SHP77 (cell line): ENCODE measurements around the gene KIF19.
"Not testable (repeated sequence)": the region's sequence is repeated elsewhere in the genome, so short reads cannot be mapped to it uniquely, and the experiment has no call there.

Source experiments
- DNase-seq, 2 experiments: peaks; one replicate each; lab custom pipeline; 2025; lab: John Stamatoyannopoulos, UW

KIF19 gene, protein sequence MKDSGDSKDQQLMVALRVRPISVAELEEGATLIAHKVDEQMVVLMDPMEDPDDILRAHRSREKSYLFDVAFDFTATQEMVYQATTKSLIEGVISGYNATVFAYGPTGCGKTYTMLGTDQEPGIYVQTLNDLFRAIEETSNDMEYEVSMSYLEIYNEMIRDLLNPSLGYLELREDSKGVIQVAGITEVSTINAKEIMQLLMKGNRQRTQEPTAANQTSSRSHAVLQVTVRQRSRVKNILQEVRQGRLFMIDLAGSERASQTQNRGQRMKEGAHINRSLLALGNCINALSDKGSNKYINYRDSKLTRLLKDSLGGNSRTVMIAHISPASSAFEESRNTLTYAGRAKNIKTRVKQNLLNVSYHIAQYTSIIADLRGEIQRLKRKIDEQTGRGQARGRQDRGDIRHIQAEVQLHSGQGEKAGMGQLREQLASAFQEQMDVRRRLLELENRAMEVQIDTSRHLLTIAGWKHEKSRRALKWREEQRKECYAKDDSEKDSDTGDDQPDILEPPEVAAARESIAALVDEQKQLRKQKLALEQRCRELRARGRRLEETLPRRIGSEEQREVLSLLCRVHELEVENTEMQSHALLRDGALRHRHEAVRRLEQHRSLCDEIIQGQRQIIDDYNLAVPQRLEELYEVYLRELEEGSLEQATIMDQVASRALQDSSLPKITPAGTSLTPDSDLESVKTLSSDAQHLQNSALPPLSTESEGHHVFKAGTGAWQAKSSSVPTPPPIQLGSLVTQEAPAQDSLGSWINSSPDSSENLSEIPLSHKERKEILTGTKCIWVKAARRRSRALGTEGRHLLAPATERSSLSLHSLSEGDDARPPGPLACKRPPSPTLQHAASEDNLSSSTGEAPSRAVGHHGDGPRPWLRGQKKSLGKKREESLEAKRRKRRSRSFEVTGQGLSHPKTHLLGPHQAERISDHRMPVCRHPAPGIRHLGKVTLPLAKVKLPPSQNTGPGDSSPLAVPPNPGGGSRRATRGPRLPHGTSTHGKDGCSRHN

DNA sequence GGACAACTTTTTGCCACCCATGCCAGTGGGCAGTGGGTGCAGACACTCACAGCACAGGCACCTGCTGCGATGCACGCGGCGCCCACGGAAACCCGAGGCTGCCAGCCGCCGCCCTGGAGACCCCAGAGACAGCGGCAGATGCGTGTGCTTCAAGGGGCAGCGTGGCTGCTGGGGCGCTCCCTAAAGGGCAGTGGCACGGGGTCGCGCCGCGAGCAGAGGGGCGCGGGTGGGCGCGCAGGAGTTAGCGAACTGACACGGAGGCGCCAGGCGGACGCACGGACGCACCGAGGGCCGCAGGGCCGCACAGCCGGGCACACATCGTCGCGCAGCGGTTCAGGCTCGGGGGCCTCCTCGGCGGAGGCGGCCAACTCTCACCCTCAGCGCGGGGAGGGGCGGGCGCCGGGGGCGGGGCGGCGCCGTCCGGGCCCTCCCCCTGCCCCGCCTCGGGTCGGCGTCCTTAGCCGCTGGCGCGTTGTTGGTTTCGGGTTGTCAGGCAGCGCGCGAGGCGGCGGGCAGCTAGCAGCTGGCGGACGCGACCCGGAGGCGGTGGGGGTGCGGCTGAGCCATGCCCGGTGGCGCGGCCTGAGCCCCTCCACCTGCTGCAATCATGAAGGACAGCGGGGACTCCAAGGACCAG, at the start of gene KIF19:
KIF19 (plus strand) TSS at position 484 of the 637 bp plus-strand sequence; CDS start at position 608, 124 bp downstream.
- peak; percentile 62 to 81 for DNase-seq

DNA sequence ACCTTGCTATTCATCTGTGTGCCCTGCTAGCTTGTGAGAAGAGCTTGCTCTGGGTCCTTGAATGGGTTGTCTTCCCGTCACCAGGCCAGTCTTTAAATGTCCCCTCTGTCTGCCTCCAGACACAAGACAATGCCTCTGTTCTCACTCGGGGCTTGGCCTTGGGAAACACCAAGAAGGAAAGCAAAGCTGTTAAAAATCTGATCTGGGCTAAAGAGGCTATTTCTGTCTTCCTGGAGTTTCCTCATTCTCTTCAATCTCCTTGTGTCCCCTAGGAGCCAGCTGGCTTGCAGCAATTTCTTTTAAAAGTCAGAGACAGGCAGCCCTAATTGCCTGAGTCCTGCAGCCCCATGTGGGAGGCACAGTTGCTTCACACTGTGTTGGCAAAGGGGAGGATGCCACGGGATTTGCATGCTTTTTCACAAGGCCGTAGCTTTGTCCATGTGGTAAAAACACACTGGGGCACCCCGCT, 49.5 kb upstream of the KIF19 start:
- DNase-seq = no peak

DNA sequence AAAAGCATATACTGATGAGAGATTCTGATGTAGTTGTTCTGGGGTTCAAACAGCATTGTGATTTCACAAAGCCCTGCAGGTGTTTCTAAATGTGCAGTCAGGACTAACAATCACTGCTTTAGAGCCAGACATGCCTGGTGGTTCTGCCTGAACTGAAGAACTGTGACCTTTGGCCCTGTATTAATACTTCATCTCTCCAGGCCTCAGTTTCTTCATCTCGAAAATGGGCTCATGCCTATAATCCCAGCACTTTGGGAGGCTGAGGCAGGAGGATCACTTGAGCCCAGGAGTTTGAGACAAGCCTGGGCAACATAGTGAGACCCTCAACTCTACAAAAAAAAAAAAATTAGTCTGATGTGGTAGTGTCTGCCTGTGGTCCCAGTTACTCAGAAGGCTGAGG, 48.1 kb upstream of the KIF19 start:
- no peak for DNase-seq

DNA sequence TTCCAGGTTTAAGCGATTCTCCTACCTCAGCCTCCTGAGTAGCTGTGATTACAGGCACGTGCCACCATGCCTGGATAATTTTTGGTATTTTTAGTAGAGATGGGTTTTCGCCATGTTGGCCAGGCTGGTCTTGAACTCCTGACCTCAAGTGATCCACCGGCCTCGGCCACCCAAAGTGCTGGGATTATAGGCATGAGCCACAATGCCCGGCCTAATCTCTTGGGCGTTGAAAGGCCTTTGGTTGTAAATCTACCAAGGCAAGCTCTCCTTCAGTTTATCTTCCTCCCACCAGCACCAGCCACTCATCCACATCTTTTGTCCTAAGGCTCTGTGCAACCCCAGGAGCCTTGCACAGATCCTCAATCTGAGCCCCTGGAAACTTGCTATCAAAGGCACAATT, 46.4 kb upstream of the KIF19 start:
- not testable (repeated sequence) for DNase-seq

DNA sequence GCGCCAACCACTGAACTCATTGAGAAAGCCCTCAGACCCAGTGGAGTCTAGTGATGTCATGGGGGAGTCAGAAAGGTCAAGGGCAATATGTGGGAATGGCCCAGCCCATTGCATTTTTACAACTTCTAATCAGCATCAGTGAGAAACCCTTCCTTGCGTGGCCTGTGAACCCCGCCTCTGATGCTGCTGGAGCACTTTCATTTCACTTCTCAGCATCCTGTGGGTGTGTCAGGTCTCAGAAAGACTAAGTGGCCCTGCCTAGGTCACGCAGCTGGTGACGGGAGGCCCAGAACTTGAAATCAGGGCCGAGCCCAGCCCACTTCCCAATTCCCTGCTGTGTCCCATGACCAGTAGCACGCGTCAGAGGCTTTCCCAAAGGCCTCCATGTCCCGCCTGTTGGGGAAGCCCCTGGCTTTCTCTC, 45.9 kb upstream of the KIF19 start:
- no peak for DNase-seq

DNA sequence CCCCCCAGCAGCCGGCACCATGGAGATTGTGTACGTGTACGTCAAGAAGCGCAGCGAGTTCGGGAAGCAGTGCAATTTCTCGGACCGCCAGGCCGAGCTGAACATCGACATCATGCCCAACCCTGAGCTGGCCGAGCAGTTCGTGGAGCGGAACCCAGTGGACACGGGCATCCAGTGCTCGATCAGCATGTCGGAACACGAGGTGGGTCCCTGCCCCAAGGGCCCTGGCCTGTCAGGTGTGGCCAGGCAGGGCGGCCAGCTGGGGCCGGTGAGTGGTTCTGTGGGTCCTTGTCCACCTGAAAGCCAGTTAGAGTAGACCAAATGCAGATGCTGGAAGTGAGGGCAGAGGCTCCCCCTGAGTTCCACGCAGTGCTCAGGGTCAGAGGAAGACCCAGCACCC, 44.2 kb upstream of the KIF19 start:
- DNase-seq = no peak

DNA sequence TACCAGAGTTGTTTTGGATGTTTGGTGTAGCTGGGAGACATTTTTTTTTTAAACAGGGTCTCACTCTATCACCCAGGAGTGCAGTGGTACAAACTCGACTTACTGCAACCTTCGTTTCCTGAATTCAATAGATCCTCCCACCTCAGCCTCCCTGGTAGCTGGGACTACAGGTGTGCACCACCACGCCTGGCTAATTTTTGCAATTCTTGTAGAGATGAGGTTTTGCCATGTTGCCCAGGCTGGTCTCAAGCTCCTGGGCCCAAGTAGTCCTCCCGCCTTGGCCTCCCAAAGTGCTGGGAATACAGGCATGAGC, 43.8 kb upstream of the KIF19 start:
- DNase-seq = not testable (repeated sequence)

DNA sequence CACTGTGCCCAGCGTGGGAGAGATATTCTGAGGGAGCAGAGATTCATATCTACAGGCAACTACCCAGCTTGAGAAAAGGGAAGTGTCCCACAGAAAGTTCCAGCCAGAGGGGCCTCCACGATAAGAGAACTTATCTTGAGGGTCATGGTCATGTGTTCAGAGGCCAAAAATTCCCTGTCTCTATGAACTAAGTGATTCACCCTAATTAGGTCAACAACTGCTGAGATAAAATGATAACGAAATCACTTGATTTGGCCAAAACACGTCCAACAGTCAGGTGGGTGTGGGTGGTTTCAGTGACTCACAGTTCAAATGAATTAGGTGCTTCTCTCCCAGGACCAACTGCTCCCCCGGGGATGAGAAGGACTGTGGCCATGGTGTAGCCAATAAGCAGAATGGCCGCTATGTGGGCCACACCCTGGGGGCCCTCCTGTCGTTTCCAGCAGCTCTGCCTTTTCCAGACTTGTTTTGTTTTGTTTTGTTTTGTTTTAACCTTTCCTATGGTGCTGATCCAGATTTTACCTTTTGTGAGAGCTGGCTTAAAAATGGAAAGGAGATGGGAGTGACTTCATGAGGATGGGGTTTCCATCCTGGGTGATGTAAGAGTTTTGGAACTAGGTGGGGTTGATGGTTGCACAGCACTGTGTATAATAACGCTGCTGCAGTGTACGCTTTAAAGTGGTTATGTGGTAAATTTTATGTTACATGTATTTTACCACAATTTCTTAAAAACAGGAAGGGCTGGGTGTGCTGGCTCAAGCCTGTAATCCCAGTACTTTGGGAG, 43.2 kb upstream of the KIF19 start:
- DNase-seq = no peak

DNA sequence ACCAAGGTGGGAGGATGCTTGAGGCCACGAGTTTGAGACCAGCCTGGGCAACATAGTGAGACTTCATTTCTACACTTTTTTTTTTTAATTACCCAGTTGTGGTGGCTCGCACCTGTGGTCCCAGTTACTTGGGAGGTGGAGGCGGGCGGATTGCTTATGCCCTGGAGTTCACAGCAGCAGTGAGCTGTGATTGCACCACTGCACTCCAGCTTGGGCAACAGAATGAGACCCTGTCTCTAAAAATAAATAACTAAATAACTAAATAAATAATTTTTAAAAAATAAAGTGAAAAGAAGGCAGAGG, 42.7 kb upstream of the KIF19 start:
- DNase-seq = no peak

DNA sequence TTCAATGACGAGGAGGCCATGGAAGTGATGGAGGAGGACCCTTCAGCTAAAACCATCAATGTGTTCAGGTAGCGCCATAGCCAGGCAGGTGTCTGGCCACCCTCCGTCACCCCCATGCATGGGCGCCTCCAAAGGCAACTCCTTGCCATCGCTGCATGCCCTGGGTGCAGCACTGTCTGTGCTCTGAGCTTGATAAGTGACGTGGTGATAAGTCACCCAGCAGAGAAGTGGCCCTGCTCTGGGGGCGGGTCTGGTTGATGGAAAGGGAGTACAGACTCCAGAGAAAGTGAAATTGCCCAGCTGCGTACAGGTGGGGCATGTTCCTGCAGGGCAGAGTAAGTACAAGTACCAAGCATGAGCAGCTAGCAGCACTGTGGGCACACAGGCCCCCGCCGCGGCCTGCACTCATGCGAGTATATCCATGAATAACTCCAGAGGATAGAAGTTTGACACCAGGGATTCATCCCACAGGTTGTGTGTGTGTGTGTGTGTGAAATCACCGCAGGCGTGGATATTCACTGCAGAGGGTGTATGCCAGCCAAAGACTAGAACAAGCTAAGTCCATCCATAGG, 38.9 kb upstream of the KIF19 start:
- no peak for DNase-seq

DNA sequence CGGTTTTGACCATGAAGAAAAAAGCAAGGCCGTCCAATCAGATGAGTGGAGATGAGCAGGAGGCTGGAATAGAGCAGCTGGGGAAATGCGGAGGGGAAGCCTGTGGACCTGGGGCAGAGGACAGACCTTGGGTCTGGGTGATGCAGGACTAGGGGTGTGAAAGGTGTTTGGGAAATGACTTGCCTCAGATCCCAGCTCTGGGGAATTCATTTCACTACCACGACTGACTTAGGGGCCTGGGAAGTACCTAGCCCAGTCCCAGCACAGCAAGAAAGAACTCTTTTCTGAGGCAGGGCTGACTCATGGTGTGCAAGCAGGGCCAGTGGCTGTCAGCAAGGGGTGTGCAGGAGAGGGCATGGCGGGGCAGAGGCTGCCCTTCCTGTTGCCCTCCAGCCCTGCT, 37.2 kb upstream of the KIF19 start:
- DNase-seq = no peak

DNA sequence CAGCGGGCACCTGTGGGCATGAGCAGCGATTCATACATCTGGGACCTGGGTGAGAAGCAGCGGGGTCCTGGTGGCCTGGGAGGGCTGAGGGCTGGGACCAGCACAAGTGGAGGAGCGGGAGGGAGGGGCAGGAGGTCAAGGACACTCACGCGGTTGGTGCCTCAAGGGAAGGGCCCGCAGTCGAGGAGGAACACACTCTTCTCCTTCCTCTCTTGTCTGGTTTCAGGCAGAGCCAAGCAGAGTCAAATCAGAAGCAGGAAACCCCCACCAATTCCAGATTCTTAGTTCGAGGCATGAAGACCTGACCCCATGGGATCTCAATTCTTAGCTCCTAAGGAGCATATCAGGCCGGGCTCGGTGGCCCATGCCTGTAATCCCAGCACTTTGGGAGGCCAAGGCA, 36.3 kb upstream of the KIF19 start:
- DNase-seq = no peak

DNA sequence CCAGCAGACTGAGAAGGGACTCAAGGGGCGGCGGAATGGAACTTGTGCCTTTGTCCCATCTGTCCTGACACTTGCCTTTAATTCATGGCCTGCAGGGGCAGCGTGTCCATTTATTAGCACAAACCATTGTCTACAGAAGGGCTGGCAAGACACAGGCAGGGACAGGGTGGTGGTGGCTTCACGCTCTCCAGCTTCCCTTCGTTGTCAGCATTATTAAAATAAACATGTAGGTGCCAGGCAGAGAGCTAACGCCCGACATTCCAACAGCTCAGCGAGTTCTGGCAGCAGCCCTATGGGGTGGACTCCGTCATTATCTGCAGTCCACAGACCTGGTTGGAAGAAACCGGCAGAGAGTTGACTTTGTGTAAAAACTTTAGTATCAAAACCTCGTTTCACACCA, 35.7 kb upstream of the KIF19 start:
- DNase-seq = no peak

DNA sequence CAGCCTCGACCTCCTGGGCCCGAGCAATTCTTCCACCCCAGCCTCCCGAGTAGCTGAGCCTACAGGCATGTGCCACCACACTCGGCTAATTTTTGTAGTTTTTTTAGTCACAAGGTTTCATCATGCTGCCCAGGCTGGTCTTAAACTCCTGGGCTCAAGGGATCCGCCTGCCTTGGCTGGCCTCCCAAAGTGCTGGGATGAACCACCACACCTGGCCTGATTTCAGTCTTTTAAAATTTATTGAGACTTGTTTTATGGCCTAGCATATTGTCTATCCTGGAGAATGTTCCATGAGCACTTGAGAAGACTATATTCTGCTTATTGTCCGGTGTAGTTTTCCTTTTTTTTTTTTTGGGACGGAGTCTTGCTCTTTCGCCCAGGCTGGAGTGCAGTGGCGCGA, 33.5 kb upstream of the KIF19 start:
- no peak for DNase-seq

DNA sequence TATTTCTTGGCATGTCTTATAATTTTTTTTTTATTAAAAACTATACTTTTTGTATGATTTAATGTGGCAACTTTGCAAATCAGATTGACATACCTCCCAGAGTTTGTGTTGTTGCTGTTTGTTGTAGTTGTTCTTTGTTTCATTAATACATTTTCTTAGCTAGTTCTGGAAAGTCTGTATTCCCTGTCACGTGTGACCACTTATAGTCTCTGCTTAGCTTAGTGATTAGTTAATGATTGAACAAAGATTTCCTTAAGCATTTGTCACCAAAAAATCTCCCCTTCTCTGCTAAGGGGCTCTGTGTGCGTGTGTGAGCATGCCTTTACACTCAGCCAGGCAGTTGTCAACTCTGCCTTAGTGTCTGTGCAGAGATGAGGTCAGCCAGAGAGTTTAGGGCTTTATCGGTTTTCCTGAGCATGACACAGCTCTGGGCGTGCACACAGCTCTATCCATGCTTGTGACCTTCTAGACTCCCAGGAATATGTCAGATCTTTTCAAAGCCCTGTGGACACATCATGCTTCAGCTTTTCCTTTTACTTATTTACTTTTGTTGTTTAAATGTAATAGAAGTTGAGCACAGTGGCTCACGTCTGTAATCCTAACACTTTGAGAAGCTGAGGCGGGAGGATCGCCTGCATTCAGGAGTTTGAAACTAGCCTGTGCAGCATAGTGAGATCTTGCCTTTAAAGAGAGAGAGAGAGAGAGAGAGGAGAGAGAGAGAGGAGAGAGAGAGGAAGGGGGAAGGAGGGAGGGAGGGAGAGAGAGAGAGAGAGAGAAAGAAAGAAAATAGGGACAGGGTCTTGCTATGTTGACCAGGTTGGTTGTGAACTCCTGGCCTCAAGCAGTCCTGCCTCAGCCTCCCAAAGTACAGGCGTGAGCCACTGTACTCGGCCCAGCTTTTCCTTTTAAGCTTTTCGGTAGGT, 30.1 kb upstream of the KIF19 start:
- DNase-seq = no peak

DNA sequence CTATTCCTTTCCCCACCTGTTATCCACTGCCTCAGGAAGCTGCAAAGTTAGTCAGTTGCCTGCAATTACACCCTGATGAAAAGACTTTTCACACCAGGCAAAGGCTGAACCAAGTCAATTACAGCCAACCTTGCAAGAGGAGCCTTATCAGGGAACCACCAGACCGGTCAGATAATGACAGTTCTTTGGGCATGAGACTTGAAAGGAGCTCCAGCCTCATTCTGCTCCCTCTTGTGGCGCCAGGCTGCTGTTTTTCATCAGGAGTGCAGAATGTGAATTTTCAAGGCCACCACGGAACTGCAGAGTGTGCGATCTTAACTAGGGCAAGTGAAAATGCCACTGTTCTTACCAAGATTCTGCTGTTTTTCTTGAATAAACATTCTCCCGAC, 29.5 kb upstream of the KIF19 start:
- DNase-seq = peak; percentile 61 to 69

DNA sequence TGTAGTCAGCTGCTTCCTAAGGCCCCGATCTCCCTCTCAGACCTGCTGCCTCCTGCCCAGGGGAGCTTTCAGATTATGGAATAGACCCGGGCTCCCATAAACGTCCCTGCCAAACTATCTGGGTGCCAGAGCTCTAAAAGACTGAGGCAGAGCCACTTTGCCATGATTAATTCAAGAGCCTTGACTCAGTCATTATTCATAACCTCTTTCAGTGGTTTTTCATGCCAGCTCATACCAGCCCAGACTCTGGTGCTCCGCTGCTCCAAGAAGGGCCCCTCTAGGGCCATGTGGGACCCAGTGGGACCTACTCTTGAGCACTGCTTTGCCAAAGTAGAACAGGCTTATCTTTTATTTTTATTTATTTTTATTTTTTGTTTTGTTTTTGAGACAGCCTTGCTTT, 28.1 kb upstream of the KIF19 start:
- no peak for DNase-seq

DNA sequence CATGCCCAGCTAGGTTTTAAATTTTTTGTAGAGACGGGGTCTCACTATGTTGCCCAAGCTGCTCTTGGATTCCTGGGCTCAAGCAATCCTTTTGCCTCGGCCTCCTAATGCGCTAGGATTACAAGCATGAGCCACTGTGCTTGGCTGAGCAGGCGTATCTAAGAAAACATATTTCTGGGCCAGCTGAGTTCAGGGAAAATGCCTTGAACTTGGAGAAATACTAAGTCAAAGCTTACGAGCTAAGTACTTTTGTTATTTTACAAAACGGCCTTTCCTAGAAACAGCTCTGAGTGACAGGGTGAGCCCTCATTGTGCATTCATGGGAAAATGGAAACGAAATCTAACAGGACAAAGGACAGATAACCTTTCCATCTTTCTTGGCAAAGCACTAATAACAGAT, 27.2 kb upstream of the KIF19 start:
- no peak for DNase-seq

DNA sequence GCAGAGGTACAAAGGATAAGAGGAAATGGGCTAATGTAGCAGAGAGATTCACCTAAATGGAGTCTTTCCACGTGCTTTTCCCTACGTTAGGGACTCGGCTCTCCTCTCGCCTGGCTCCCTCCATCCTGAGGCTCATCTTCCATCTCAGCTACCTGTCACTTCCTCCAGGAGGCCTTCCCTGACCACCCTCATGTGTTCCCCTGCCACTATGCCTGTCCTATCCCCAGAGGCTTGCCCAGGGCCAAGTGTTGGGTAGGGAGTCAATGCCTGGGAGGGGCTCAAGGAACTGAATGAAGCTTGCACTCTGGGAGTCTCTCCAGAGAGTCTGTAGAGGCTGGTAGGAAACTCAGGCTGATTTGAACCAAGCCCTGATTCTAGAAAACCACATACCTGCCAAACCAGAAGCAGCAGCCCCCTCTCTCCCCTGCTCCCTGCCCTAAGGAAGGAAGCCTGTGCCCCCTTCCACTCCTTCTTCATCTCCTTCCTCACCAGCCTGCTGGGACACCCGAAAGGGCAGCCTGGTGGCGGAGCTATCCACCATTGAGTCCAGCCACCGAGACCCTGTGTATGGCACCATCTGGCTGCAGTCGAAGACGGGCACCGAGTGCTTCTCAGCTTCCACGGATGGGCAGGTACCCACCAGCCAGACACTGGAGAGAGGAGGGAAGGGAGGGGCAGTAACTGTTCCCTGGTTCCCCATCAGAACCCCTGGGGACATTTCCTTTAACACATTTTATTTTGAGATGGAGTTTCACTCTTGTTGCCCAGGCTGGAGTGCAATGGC, 26.6 kb upstream of the KIF19 start:
- no peak for DNase-seq

DNA sequence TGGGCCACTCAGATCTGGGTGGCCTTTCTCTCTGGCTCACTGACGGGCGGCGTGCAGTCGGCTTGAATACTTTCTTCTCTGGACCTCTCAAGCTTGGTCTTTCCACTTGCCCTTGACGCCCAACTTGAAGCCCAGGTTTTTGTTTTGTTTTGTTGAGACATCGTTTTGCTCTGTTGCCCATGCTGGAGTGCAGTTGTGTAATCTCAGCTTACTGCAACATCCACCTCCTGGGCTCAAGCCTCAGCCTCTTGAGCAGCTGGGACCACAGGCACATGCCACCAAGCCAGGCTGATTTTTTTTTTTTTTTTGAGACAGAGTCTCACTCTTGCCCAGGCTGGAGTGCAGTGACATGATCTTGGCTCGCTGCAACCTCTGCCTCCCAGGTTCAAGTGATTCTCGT, 22.7 kb upstream of the KIF19 start:
- no peak for DNase-seq
